Cardiac fibroblast (primary cell): Measurements from ENCODE around the gene JAM2.
A peak's percentile ranks its signal among the peaks of the same experiment; 100 is the strongest.
"Not testable (repeated sequence)": the region's sequence is repeated elsewhere in the genome, so short reads cannot be mapped to it uniquely, and the experiment has no call there.

Experiments
- DNase-seq, 2 donors: peaks; one replicate each; pipeline versions ENCODE4 v3.0.0 to v3.0.0-alpha.2; 2010; ENCODE audit warnings: low read depth in 2 of 2
- H3K4me3 ChIP-seq, 2 donors: replicated peaks in 1 of 2; 1 replicate in 1 of 2; 2 replicates in 1 of 2; pipeline ENCODE4 v1.5.1; 2011; ENCODE audit warnings: low read depth in 2 of 2, low read length in 2 of 2, mild to moderate bottlenecking in 2 of 2, moderate library complexity in 1 of 2
- TF ChIP-seq, protein P1 (sequence below): IDR thresholded peaks from one replicate; pipeline ENCODE4 v1.5.1; 2011; ENCODE audit warnings: low read depth, mild to moderate bottlenecking, low read length, inconsistent platforms

The JAM2 gene

DNA sequence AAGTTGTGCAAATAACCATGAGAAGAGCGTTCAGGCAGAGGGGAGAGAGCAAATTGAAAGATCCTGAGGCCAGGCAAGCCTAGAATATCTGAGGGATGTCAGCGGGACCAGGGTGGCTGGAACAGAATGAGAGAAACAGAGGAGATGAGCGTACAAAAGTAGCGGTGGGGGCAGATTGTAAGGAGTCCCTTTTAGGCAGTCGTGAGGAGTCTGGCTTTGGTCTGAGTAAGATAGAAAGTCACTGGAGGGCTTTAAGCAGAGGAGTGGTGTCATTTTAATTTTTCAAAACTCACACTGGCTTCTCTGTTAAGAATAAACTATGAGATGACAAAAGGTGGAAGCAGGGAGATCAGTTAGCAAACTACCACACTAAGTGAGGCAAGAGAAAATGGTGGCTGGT, 71.5 kb downstream of the JAM2 start:
- no peak for DNase-seq
- TF ChIP-seq, protein P1, sequence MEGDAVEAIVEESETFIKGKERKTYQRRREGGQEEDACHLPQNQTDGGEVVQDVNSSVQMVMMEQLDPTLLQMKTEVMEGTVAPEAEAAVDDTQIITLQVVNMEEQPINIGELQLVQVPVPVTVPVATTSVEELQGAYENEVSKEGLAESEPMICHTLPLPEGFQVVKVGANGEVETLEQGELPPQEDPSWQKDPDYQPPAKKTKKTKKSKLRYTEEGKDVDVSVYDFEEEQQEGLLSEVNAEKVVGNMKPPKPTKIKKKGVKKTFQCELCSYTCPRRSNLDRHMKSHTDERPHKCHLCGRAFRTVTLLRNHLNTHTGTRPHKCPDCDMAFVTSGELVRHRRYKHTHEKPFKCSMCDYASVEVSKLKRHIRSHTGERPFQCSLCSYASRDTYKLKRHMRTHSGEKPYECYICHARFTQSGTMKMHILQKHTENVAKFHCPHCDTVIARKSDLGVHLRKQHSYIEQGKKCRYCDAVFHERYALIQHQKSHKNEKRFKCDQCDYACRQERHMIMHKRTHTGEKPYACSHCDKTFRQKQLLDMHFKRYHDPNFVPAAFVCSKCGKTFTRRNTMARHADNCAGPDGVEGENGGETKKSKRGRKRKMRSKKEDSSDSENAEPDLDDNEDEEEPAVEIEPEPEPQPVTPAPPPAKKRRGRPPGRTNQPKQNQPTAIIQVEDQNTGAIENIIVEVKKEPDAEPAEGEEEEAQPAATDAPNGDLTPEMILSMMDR = no peak
- H3K4me3 ChIP-seq = no peak overlapping the region

DNA sequence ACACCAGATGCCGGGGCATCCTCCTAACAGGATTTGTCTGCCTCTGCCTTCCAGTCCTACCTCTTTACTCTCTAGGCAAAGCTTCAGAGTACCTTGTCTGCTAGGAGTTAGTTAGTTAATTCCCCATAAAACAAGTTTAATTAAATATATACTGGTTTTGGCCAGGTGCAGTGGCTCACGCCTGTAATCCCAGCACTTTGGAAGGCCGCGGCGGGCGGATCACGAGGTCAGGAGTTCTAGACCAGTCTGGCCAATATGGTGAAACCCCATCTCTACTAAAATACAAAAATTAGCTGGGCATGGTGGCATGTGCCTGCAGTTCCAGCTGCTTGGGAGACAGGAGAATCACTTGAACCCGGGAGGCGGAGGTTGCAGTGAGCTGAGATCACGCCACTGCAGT, 75.0 kb downstream of the JAM2 start:
- DNase-seq, H3K4me3 ChIP-seq: not testable (repeated sequence)

DNA sequence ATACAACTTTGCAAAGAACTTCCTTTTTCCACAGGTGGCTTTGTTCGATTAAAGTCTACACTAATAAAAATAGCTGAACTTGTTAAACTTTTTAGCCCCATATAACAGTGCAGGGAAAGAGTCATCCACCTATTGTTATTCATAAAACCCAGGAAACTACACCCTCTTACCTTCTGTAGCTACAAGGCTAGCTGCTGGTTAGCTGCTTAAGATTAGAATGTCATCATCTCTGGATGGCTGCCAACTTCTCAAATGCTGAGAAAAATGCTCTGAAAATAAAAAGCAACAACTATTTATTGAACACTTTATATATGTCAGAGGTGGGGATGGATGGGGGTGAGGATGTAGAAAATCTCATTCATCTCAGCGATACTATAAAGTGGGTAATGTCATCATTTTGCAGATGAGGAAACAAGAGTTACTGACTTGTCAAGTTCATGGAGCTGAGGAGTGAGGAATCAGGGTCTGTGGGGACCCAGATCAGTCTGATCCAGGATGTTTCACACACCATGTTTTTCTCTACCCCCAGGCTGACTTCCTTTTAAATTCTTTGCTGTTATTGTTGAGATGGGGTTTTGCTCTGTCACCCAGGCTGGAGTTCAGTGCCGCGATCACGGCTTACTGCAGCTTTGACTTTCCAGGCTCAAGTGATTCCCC, 78.6 kb downstream of the JAM2 start:
- peak; percentile 59 to 68 for DNase-seq
- TF ChIP-seq, protein P1 = no peak
- no peak overlapping the region for H3K4me3 ChIP-seq

DNA sequence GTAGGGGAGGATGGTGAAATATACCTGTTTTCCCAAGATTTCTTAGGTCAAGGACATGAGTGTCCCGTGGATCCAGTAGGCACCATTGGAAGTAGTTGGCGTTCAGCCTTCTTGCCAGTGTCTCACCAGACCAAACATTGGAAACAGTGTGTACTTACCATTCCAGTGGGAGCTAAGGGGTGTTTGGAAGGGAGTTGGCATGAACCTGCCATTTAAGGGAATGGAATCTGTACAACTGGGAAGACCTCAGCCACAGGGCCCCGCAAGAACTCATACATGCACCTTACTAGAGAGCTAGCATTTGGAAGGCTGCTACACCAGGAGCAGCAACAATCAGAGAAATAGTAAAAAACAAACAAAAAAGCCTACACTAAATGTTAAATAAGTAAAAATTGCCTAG, 82.9 kb downstream of the JAM2 start:
- H3K4me3 ChIP-seq = no peak overlapping the region
- TF ChIP-seq, protein P1 = no peak
- no peak for DNase-seq

DNA sequence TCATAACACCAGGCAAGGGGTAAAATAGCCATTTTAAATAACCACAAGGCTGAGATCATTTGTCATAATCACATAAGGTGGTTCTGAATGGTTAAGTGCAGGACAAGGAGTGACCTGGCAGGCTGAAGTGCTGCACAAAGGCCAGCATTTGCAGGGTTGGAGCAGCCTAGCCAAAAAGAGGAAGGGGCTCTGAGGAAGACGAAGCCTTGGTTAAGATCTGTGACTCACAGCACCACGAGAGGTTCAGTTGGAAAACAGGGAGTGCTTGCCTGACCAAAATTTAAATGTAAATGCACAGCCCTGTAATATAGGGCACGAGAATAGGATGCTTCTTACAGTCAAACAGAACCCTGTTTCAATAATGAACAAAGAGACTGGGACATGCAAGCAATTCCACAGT, 83.6 kb downstream of the JAM2 start:
- no peak for DNase-seq
- H3K4me3 ChIP-seq = no peak overlapping the region
- TF ChIP-seq, protein P1 = no peak

DNA sequence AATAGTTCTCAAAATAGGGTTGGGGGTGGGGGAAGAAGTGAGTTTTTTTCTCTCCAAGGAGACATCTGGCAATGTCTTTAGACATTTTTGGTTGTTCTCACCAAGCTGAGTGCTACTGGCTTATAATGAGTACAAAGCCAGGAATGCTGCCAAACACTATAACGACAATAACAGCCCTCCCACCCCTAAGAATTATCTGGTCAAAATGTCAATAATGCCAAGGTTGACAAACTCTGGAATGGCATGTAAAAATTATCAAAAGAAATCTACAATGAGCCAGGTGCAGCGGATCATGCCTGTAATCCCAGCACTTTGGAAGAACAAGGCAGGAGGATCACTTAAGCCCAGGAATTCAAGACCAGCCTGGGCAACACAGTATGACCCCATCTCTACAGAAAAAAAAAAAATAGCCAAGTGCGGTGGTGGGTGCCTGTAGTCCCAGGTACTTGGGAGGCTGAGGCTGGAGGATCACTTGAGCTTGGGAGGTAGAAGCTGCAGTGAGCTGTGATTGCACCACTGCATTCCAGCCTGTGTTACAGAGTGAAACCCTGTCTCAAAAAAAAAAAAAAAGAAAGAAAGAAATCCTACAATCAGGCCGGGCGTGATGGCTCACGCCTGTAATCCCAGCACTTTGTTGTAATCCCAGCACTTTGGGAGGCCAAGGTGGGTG, 93.2 kb downstream of the JAM2 start:
- TF ChIP-seq, protein P1 = no peak
- DNase-seq = no peak
- no peak overlapping the region for H3K4me3 ChIP-seq

DNA sequence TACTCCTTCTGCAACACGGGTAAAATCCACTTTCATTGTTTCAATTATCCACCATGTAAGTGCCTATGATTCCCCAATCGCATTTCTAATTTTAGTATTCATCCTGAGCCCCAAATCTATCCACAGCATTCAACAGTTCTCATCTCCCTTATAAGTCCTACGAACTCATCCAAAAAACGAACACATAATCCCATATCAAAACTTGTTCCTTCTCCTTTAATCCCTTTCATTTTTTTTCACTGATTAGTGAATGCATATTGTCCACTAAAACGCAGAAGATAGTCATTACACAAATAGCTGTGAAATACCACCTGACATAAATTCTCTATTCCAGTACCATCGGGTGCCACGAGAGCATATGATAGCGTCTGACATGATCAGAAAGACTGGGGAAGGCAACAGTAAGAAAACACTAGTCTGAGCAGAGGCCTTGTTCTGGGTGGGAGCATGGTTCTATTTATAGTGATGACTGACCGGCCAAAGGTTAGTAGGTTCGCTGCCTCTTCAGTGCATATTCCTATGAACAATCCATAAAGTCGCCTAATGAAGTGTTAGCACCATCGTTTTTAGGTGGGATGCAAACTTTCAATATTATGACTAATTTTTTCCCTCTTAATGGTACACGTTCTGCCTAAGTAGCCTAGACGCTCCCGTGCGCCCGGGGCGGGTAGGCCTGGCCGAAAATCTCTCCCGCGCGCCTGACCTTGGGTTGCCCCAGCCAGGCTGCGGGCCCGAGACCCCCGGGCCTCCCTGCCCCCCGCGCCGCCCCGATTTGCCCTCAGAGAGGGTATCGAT, 95.0 kb downstream of the JAM2 start:
- DNase-seq = peak; percentile 28 to 50
- H3K4me3 ChIP-seq = peak overlapping the region; percentile 91
- TF ChIP-seq, protein P1 = no peak
